Osteocyte (in vitro differentiated cells): Measurements from ENCODE around the gene RREB1. TPM values are rescaled to one million over a fixed set of nuclear protein-coding genes. Genes with fewer than 3 reads are reported as not detected.

Experiments
- DNase-seq: peaks from one replicate; pipeline ENCODE4 v3.0.0; 2021; ENCODE audit warnings: mixed read lengths; ENCODE audit not compliant: unreplicated experiment; ENCODE audit errors: extremely low spot score
- H3K27ac Mint-ChIP-seq: one replicate; pipeline ENCODE4 v1.8.0; 2021; ENCODE audit warnings: mild to moderate bottlenecking, mixed read lengths; ENCODE audit not compliant: unreplicated experiment
- H3K27me3 Mint-ChIP-seq: one replicate; pipeline ENCODE4 v1.8.0; 2021; ENCODE audit warnings: mixed read lengths; ENCODE audit not compliant: unreplicated experiment
- H3K36me3 Mint-ChIP-seq: one replicate; pipeline ENCODE4 v1.8.0; 2021; ENCODE audit warnings: mixed read lengths; ENCODE audit not compliant: unreplicated experiment
- H3K4me1 Mint-ChIP-seq: one replicate; pipeline ENCODE4 v1.8.0; 2021; ENCODE audit warnings: mixed read lengths; ENCODE audit not compliant: unreplicated experiment
- H3K4me3 Mint-ChIP-seq: one replicate; pipeline ENCODE4 v1.8.0; 2021; ENCODE audit warnings: mild to moderate bottlenecking, moderate library complexity, mixed read lengths; ENCODE audit not compliant: unreplicated experiment
- H3K9me3 Mint-ChIP-seq: one replicate; pipeline ENCODE4 v1.8.0; 2021; ENCODE audit warnings: mixed read lengths; ENCODE audit not compliant: unreplicated experiment
- total RNA-seq: library from RNA; stranded (reverse); gene quantifications from 2 replicates; pipeline ENCODE4 v1.2.1, GENCODE V29; 2021
- TF ChIP-seq, protein P1 (sequence below): fragments of 200-600 bp; sonication (generic); IDR thresholded peaks from 2 replicates; pipeline ENCODE4 v1.5.0; 2021; ENCODE audit warnings: antibody characterized with exemption, mild to moderate bottlenecking, moderate library complexity

The RREB1 gene
- total RNA-seq, 1 donor from 2014 or later: 29.9 TPM

DNA sequence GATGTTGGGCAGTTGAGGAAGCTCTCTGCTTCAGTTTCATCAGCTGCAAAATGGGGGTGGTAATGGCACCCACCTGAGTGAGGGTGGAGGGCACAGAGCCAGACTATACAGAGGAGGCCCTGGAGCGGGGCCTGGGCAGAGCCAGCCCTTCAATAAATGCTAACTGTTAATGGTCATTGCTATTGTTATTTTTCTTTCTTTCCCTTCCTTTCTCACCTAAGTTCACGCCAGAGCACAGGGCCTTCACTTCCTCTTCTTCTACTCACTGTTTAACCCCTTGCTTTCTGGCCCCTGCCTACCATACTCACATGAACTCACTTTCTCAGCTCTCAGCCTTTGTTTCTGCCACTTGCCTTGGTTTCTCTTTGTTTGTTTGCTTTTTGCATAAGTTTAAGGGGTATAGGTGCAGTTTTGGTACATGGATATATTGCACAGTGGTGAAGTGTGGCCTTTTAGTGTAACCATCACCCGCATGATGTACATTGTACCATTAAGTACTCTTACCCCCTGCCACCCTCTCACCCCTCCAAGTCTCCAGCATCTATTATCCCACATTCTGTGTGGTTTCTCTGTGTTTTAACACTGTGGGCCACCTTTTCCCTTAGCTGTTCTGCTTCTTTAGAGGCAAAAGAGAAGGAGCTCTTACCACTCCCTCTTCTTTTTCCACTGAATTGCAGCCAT lies 7.5 kb upstream of the RREB1 start:
- Mint-ChIP-seq H3K4me1 (no peaks in the 10 kb centered on the region), H3K27me3 (no peaks in the 10 kb centered on the region), H3K36me3 (no peaks in the 10 kb centered on the region), H3K27ac (no peak overlapping the region), H3K4me3 (no peak overlapping the region), H3K9me3 (no peaks in the 10 kb centered on the region)
- DNase-seq: peak; percentile 15
- TF ChIP-seq, protein P1, sequence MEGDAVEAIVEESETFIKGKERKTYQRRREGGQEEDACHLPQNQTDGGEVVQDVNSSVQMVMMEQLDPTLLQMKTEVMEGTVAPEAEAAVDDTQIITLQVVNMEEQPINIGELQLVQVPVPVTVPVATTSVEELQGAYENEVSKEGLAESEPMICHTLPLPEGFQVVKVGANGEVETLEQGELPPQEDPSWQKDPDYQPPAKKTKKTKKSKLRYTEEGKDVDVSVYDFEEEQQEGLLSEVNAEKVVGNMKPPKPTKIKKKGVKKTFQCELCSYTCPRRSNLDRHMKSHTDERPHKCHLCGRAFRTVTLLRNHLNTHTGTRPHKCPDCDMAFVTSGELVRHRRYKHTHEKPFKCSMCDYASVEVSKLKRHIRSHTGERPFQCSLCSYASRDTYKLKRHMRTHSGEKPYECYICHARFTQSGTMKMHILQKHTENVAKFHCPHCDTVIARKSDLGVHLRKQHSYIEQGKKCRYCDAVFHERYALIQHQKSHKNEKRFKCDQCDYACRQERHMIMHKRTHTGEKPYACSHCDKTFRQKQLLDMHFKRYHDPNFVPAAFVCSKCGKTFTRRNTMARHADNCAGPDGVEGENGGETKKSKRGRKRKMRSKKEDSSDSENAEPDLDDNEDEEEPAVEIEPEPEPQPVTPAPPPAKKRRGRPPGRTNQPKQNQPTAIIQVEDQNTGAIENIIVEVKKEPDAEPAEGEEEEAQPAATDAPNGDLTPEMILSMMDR: no peak

DNA sequence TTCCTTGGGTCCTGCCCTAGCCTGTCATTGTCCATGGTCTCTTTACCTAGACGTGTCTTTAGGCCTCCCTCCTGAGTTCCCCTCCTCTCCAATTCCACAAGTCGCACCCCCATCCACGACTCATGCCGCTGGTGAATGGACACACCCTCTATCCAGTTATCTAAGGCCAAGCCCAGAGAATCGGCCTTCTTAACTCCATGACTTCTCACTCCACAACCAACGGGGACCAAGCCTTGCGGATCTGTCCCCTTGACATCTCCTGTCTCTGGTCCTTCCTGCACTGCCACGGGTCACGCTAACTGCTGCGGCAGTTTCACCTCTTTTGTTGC lies 7.0 kb upstream of the RREB1 start:
- TF ChIP-seq, protein P1: no peak
- H3K27me3 Mint-ChIP-seq: no peaks in the 10 kb centered on the region
- no peaks in the 10 kb centered on the region for H3K36me3 Mint-ChIP-seq
- H3K4me3 Mint-ChIP-seq: no peak overlapping the region
- no peaks in the 10 kb centered on the region for H3K9me3 Mint-ChIP-seq
- no peak overlapping the region for H3K27ac Mint-ChIP-seq
- H3K4me1 Mint-ChIP-seq: no peaks in the 10 kb centered on the region
- peak; percentile 56 for DNase-seq

DNA sequence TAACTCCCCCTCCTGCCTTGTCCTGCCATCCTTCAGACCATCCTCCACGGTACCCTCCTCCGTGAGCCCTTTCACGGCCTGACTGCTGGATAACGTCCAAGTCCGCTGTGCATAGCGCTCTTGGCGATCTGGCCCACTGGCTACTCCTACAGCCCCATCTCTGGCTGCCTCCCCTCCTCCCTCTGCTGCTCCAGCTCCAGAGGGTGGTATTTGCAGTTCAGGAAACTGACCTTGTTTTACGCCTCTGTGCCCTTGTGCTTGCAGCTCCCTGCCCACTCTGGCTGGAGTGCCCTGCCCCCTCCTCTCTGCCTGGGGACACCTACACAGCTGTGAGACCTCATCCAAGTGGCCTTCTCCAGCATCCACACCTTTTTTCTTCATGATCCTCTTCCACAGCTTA lies 6.5 kb upstream of the RREB1 start:
- no peaks in the 10 kb centered on the region for H3K36me3 Mint-ChIP-seq
- TF ChIP-seq, protein P1: no peak
- DNase-seq: peak; percentile 77
- no peaks in the 10 kb centered on the region for H3K9me3 Mint-ChIP-seq
- H3K27ac Mint-ChIP-seq: no peak overlapping the region
- H3K27me3 Mint-ChIP-seq: no peaks in the 10 kb centered on the region
- no peak overlapping the region for H3K4me3 Mint-ChIP-seq
- H3K4me1 Mint-ChIP-seq: no peaks in the 10 kb centered on the region

DNA sequence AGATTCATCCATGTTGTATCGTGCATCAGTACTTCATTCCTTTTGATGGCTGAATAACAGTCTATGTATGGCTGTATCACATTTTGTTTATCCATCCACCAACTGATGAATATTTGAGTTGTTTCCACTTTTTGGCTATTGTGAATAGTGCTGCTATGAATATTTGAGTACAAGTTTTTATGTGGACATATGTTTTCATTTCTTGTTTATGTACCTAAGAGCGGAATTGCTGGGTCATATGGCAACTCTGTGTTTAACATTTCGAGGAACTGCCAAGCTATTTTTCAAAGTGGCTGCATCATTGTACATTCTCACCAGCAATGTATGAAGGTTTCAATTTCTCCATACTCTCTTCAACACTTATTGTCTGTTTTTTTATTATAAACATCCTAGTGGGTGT lies 3.0 kb upstream of the RREB1 start:
- TF ChIP-seq, protein P1: no peak
- Mint-ChIP-seq H3K4me1 (peaks cover 6% of the 10 kb centered on the region), H3K36me3 (no peaks in the 10 kb centered on the region), H3K9me3 (no peaks in the 10 kb centered on the region), H3K4me3 (no peak overlapping the region), H3K27me3 (no peaks in the 10 kb centered on the region), H3K27ac (no peak overlapping the region)
- no peak for DNase-seq

DNA sequence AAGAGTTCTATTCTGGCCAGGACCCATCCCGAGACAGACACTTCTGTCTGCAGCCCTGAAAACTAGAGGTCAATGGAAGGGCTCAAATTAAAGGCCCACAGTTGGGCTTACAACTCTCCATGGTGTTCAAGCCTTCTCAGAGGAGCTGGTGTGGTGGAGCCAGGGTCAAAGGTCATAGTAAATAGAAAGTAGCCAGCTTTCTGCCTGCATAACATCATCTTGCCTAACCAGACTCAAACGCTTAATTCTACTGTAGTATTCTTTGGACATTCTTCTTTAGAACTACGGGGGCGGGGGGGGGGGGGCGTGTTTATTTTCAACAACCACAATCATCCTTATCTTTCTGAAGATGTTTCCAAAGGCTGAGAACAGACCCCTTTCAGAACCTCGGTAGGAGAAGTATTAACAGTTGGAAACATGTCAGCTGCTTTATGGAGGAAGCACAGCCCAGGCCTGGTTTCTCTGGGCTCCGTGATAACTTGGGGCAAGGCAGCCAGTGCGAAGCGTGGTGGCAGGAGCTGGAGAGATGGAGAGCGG lies 1.5 kb upstream of the RREB1 start:
- H3K27ac Mint-ChIP-seq: peak overlapping the region; percentile 73
- peak overlapping the region; percentile 75 for H3K4me3 Mint-ChIP-seq
- no peaks in the 10 kb centered on the region for H3K27me3 Mint-ChIP-seq
- DNase-seq: no peak
- no peaks in the 10 kb centered on the region for H3K9me3 Mint-ChIP-seq
- TF ChIP-seq, protein P1: no peak
- no peaks in the 10 kb centered on the region for H3K36me3 Mint-ChIP-seq
- H3K4me1 Mint-ChIP-seq: peaks cover 21% of the 10 kb centered on the region
